A549 (cell line): ENCODE results near the gene PLOD2. TPM values are rescaled to one million over a fixed set of nuclear protein-coding genes. Genes with fewer than 3 reads are reported as not detected.

Experiments
- ATAC-seq, 2 experiments: fragments of 200-7000 bp in 1 of 2; fragments of >200 bp in 1 of 2; cut with Nextera tagmentation in 1 of 2; cut with Tn5 transposase in 1 of 2; 3 replicates each; pipeline versions ENCODE4 v1.8.0 to v1.9.1; 2018 to 2020; ENCODE audit warnings: mild to moderate bottlenecking in 1 of 2, moderate library complexity in 1 of 2
- CTCF ChIA-PET: fragments of 300-600 bp; sonication (Branson Sonifier 250); formaldehyde crosslinking; extraction: SDS; loops from one replicate; lab custom pipeline; 2021; ENCODE audit warnings: antibody characterized with exemption, inconsistent platforms; lab: Yijun Ruan, JAX
- POLR2A ChIA-PET: fragments of 350-600 bp; formaldehyde crosslinking; extraction: SDS; loops from one replicate; lab custom pipeline; 2021; ENCODE audit warnings: antibody characterized with exemption, inconsistent platforms; lab: Yijun Ruan, JAX
- DNase-seq, 2 experiments: peaks; one replicate each; pipeline versions ENCODE4 v3.0.0 to v3.0.0-alpha.2; 2011 to 2016; ENCODE audit warnings: low read depth in 1 of 2, low spot score in 1 of 2
- FAIRE-seq: peaks from 2 replicates; lab custom pipeline; 2011; peaks lifted over from hg19 to GRCh38; lab: Jason Lieb, UNC
- H3K27ac ChIP-seq, 2 experiments: fragments of >200 bp; sonication (Bioruptor Twin); formaldehyde crosslinking; 3 replicates each; pipeline ENCODE4 v1.5.1; 2016 to 2017
- H3K4me1 ChIP-seq: fragments of >200 bp; sonication (Bioruptor Twin); formaldehyde crosslinking; 3 replicates; pipeline ENCODE4 v1.6.1; 2016
- H3K4me2 ChIP-seq: fragments of >200 bp; sonication (Bioruptor Twin); formaldehyde crosslinking; 3 replicates; pipeline ENCODE4 v1.6.1; 2016
- H3K4me3 ChIP-seq: fragments of >200 bp; sonication (Bioruptor Twin); formaldehyde crosslinking; 3 replicates; pipeline ENCODE4 v1.5.1; 2016
- H3K9me3 ChIP-seq: fragments of >200 bp; sonication (Bioruptor Twin); formaldehyde crosslinking; 3 replicates; pipeline ENCODE4 v1.6.1; 2016
- CBX2 ChIP-seq: fragments of 200-600 bp; sonication (generic); IDR thresholded peaks from 2 replicates; pipeline ENCODE4 v1.6.1; 2016; ENCODE audit warnings: low read depth, mild to moderate bottlenecking, borderline replicate concordance
- CHD2 ChIP-seq: fragments of 150-350 bp; IDR thresholded peaks from 2 replicates; pipeline ENCODE4 v1.6.1; 2014; ENCODE audit warnings: low read length; ENCODE audit not compliant: partially characterized antibody
- CHD4 ChIP-seq: fragments of 200-600 bp; sonication (generic); IDR thresholded peaks from 2 replicates; pipeline ENCODE4 v1.6.1; 2016; ENCODE audit warnings: antibody characterized with exemption, mild to moderate bottlenecking, borderline replicate concordance
- FOSB ChIP-seq: fragments of 250-450 bp; sonication (Bioruptor Pico); IDR thresholded peaks from 2 replicates; pipeline ENCODE4 v1.5.0; 2020; ENCODE audit warnings: mild to moderate bottlenecking, moderate library complexity
- HES2 ChIP-seq: fragments of >200 bp; sonication (Bioruptor Twin); formaldehyde crosslinking; IDR thresholded peaks from 2 replicates; pipeline ENCODE4 v1.6.1; 2016
- HEYL ChIP-seq: fragments of 250-450 bp; sonication (Bioruptor Pico); IDR thresholded peaks from 2 replicates; pipeline ENCODE4 v1.8.0; 2021; ENCODE audit warnings: mild to moderate bottlenecking, moderate library complexity
- HMGXB4 ChIP-seq: fragments of 250-450 bp; sonication (Bioruptor Pico); IDR thresholded peaks from 2 replicates; pipeline ENCODE4 v1.5.0; 2021; ENCODE audit warnings: mild to moderate bottlenecking, moderate library complexity, borderline replicate concordance
- HOXB13 ChIP-seq: fragments of 250-450 bp; sonication (Bioruptor Pico); IDR thresholded peaks from 2 replicates; pipeline ENCODE4 v1.5.0; 2020; ENCODE audit warnings: low read depth, mild to moderate bottlenecking, moderate library complexity
- MAFK ChIP-seq: fragments of 450-650 bp; IDR thresholded peaks from 2 replicates; pipeline ENCODE4 v1.6.1; 2014; ENCODE audit not compliant: partially characterized antibody
- RARB ChIP-seq: fragments of 250-450 bp; sonication (Bioruptor Pico); IDR thresholded peaks from 2 replicates; pipeline ENCODE4 v1.8.0; 2021; ENCODE audit warnings: mild to moderate bottlenecking, moderate library complexity
- TP53 ChIP-seq: fragments of 250-450 bp; sonication (Bioruptor Pico); IDR thresholded peaks from 2 replicates; pipeline ENCODE4 v1.5.0; 2021; ENCODE audit warnings: mild to moderate bottlenecking, moderate library complexity
- ZNF302 ChIP-seq: fragments of 250-450 bp; sonication (Bioruptor Pico); IDR thresholded peaks from 2 replicates; pipeline ENCODE4 v1.9.0; 2021; ENCODE audit warnings: inconsistent platforms, mild to moderate bottlenecking, moderate library complexity
- ZSCAN20 ChIP-seq: fragments of 250-450 bp; sonication (Bioruptor Pico); IDR thresholded peaks from 2 replicates; pipeline ENCODE4 v1.8.0; 2022; ENCODE audit warnings: mild to moderate bottlenecking, moderate library complexity
- WGBS: methylation state at CpG from one replicate; pipeline ENCODE4 v1.1.6; 2017; ENCODE audit errors: missing lambda C conversion rate; 5-methylcytosine and 5-hydroxymethylcytosine counted together
- polyA plus RNA-seq, 4 experiments: library from polyadenylated mRNA; depleted of rRNA in 3 of 4; stranded (reverse); fragments of >200 nt; fragmentation: RNase III in 1 of 4; extraction: RNeasy Plus Mini Kit Qiagen cat#74134 plus additional on column Dnase treatment in 1 of 4; gene quantifications; 2 replicates in 3 of 4; 3 replicates in 1 of 4; pipeline ENCODE4 v1.2.3, GENCODE V29; 2011 to 2017

PLOD2 gene
- polyA plus RNA-seq, 2 of the 4 experiments (the other 2 are of a cell fraction), result 159 to 174 TPM

GRCh38 chr3:146047485-146047884, 113.5 kb downstream of the PLOD2 start:
- no peak for FAIRE-seq
- 81% methylated on average over 1 of the region's 1 CpG for WGBS
- ATAC-seq, result no peak

DNA sequence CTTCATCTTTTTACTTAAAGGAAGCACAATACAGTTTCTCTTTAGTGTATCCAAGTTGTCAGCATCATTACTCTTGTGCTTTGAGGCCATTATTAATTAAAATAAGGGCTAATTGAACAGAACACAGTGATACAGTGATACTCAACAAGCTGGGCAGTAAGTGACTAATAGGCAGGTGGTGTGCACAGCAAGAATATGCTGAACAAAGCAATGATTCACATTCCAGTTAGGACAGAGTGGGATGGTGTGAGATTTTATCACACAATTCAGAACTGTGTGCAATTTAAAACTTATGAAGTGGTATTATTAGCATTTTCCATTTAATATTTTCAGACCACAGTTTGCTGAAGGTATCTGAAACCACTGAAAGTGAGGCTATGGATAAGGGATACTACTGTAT, 116.9 kb downstream of the PLOD2 start:
- FAIRE-seq, result peak; percentile 70

More at GRCh38 chr3:146047485-146047884, 113.5 kb downstream of the PLOD2 start:
- CTCF ChIA-PET, result no interaction called here
- Histone ChIP-seq H3K4me3 (no peak overlapping the region), H3K9me3 (no peaks in the 10 kb centered on the region)
- DNase-seq, result no peak
- TF ChIP-seq HES2 (no peak), MAFK (peak; percentile 47)
- TF ChIP-seq, all 56 proteins: peak for 1
- POLR2A ChIA-PET, result no interaction called here
- Histone ChIP-seq H3K4me2 (no peak overlapping the region), H3K4me1 (no peaks in the 10 kb centered on the region), H3K27ac (no peak overlapping the region)

GRCh38 chr3:146040630-146041029, 120.4 kb downstream of the PLOD2 start:
- Histone ChIP-seq H3K9me3 (no peaks in the 10 kb centered on the region), H3K27ac (no peak overlapping the region), H3K4me1 (no peaks in the 10 kb centered on the region), H3K4me3 (no peak overlapping the region), H3K4me2 (no peak overlapping the region)
- FAIRE-seq (no peak), DNase-seq (no peak), ATAC-seq (no peak)
- CTCF ChIA-PET, result no interaction called here
- no peak for TF ChIP-seq FOSB (CRISPR knock-in tag)
- TF ChIP-seq CBX2, result no peak
- peak; percentile 57 for TF ChIP-seq MAFK
- POLR2A ChIA-PET, result no interaction called here

More for the DNA sequence above, 116.9 kb downstream of the PLOD2 start:
- no peak for ATAC-seq
- Histone ChIP-seq H3K4me1 (no peaks in the 10 kb centered on the region), H3K9me3 (no peaks in the 10 kb centered on the region), H3K4me2 (no peak overlapping the region), H3K27ac (no peak overlapping the region), H3K4me3 (no peak overlapping the region)
- no peak for DNase-seq
- CTCF ChIA-PET, result no interaction called here
- TF ChIP-seq CHD4, result no peak
- no peak for TF ChIP-seq TP53 (CRISPR knock-in tag)
- no peak for TF ChIP-seq CHD2
- TF ChIP-seq, all 56 proteins: peak for 0
- POLR2A ChIA-PET, result no interaction called here

DNA sequence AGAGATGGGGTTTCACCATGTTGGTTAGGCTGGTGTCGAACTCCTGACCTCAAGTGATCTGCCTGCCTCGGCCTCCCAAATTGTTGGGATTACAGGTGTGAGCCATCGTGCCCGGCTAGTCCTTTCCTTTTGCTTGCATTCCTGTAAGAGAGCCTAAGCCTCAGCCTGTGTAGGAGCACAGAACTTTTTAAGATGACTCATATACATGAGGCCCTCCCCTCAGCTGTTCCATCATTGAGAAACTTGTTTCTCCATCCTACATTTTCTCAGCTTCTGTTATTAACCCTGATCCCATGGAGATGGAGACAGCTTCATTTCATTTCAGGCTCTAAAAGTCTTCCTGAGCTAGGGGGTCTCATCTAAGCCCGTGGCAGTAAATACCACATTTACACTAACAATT, 123.3 kb downstream of the PLOD2 start:
- H3K4me2 ChIP-seq, result no peak overlapping the region
- no peak overlapping the region for H3K27ac ChIP-seq
- WGBS, result 58% methylated on average over 5 of the region's 5 CpGs
- no peak overlapping the region for H3K4me3 ChIP-seq
- CTCF ChIA-PET, result interaction anchor here (1.0 to 1.4 kb wide), 2 partner anchors 11 to 229 kb away, joined by 3 to 5 read pairs; no protein-coding TSS in a partner anchor
- no peaks in the 10 kb centered on the region for H3K9me3 ChIP-seq
- ATAC-seq (no peak), DNase-seq (no peak), FAIRE-seq (no peak)
- TF ChIP-seq HES2 (no peak), ZNF302 (no peak)
- H3K4me1 ChIP-seq, result no peaks in the 10 kb centered on the region
- POLR2A ChIA-PET, result no interaction called here

DNA sequence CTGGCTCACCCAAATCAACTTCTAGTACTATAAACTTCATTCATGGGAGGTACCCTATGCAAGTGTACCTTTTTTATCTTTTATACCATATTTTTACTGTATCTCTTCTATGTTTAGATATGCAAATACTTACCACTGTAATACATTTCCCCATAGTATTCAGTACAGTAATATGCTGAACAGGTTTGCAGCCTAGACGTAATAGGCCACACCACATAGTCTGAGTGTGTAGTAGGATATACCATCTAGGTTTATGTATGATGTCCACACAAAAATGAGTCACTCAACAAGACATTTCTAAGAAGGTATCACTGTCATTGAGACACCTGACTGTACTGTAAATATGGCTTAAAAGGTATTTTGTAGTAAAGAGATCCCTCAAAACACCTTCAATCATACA, 124.7 kb downstream of the PLOD2 start:
- H3K4me3 ChIP-seq, result no peak overlapping the region
- H3K27ac ChIP-seq, result no peak overlapping the region
- ChIA-PET POLR2A (no interaction called here), CTCF (no interaction called here)
- H3K9me3 ChIP-seq, result no peaks in the 10 kb centered on the region
- no peak for TF ChIP-seq RARB (CRISPR knock-in tag)
- TF ChIP-seq TP53 (CRISPR knock-in tag), result no peak
- no peak for TF ChIP-seq HMGXB4 (CRISPR knock-in tag)
- TF ChIP-seq ZSCAN20, result no peak
- no peak for TF ChIP-seq HEYL (CRISPR knock-in tag)
- no peak for TF ChIP-seq HOXB13 (CRISPR knock-in tag)
- H3K4me1 ChIP-seq, result no peaks in the 10 kb centered on the region
- no peak overlapping the region for H3K4me2 ChIP-seq
- DNase-seq (no peak), ATAC-seq (no peak), FAIRE-seq (no peak)
- WGBS, result 91% methylated on average over 1 of the region's 1 CpG
